Femur (tissue), 1 donor: Measurements from ENCODE around the gene UCP2.

Experiments
- DNase-seq: peaks from one replicate; pipeline ENCODE4 v3.0.0-alpha.2; 2017

UCP2 gene

GRCh38 chr11:74009675-74010305 is 27.1 kb upstream of the UCP2 start:
- no peak for DNase-seq

GRCh38 chr11:74009230-74009547 is 26.5 kb upstream of the UCP2 start:
- no peak for DNase-seq

DNA sequence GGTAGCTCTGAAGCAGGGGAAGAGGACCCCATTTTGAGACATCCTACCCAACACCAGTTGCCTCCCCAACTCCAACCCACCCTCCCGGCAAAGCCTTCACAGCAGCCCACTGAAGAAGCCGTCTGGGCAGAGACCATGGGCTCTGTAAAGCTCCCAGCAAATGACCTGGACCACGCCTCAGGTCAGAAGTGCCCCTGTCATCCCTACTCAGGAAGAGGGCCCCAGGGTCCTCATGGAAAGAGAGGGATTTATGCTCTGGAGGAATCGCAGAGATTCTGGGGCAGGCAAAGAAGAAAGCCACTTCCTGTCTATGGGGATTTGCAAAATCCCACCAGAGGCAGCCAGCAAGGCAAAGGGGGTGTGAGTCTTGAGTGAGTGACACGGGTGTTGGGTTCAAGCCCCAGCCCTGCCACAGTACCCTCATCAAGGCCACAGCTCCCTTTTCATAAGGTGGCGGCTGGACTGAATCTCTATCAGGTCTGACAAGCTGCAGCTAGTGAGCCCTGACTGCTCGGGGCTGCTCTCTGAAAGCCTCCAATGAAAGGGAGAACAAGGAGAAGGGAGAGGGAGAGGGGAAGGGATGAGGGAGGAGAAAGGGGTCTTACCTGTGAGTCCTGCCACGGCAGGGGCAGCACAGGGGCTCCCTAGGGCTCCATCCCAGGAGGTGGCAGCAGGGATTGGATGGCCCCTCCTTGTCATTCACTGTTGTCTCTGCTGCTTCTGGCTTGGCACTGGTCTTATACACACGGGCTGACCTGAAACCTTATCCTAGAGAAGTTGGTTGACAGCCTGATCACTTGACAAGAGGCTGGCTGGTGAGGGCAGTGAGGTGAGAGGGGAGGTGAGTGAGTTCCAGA is 26.0 kb upstream of the UCP2 start, which contains the start of gene UCP3:
Gene UCP3 (minus strand): TSS at position 713 of the 857 bp plus-strand sequence. CDS start 2,043 bp downstream, outside the sequence.
- no peak for DNase-seq

GRCh38 chr11:74007691-74008372 is 25.2 kb upstream of the UCP2 start:
- no peak for DNase-seq

GRCh38 chr11:74006743-74007304 is 24.2 kb upstream of the UCP2 start:
- no peak for DNase-seq

DNA sequence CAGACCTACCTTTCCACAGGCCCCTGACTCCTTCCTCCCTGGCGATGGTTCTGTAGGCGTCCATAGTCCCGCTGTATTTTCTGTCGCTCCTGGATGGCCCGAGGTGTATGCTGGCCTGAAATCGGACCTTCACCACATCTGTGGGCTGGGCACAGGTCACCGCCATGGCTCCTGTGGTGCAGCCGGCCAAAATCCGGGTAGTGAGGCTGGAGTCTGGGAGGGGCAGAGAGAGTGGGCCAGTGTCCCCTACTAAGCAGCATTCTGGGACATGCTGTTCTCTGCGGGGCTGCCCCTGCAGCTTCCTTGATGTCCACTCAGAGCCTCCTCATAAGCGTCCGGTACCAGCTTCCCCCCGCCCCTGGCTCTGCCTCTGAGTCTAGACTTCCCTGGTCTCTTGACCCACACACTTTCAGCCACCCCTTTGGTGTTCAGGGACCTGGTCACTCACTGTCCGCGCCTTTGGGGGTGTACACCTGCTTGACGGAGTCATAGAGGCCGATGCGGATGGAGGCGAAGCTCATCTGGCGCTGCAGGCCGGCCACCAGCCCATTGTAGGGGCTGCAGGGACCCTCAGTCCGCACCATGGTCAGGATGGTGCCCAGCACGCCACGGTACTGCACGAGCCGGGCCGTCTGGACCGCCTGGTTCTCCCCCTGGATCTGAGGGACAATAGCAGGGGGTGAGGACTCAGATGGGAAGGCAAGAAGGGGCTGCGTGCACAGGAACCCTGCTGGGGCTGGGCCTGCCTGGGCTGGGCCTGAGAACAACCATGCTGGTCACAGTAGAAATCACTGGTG is 23.3 kb upstream of the UCP2 start:
- DNase-seq = no peak

- no peak for DNase-seq
Measured at GRCh38 chr11:74004759-74005615, 22.3 kb upstream of the UCP2 start.

DNA sequence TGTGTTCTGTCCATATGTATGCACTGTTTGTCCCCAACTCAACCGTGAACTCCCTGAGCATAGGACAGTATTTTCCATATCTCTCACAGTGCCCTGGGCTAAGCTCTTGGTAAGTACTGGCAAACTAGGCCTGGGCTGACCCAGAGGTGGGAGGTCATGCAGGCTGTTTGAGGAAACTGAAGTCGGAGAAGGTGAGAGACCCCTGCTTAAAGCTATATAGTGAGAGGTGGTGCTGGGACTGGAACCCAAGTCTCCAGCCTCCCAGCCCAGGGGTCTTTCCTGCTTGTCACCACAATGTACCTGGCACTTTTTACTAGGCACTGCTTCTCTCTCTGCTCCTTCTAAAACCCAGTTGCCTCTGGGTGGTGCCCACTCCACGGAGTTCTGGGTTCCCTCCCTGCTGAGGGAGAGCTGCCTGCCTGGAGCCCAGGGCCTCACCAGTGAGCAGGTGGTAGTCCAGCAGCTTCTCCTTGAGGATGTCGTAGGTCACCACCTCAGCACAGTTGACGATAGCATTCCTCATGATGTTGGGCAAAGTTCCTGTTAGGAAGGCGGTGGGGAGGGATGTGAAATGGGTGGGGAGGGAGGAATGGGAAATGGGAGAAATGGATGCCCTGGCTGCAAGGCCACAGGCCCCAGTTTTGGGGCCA is 21.5 kb upstream of the UCP2 start:
- DNase-seq = no peak

DNA sequence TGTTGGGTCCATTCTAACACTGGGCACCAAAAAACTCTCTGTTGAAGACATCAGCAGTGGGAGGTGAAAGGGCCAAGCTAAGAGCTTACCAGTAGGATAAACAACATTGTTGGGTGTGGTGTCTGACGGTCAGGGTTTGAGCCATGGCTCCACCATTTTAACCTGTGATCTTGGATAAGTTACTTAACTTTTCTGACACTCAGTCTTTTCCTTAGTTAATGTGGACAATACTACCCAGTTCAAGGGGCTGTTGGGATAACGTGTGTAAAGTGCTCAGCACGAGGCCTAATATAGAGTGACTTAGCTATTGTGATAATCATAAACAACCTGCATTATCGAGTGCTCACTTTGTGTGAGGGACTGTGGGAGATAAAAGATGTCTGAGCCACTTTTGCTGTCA is 20.2 kb upstream of the UCP2 start:
- no peak for DNase-seq

DNA sequence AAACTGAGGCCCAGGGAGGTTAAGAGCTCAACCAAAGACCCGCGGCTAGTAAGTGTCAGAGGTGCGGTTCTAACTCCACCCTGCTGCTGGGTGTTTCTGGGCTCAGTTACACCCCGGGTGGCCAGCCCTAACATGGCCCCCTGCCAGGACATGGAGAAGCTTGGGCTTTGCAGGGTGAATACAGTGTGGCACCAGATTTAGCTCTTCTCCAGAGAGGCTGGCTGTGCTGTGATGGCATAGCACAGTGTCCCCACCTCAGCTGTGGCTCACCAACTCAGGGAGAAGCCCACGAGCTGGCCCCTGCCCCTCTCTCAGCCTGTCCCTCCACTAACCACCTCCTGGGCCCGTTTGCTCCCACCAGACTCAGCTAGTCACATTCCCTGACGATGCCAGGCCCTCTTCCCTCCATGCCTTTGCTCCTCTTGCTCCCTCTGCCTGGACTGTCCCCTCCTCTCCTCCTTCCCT is 19.2 kb upstream of the UCP2 start:
- DNase-seq = no peak

DNA sequence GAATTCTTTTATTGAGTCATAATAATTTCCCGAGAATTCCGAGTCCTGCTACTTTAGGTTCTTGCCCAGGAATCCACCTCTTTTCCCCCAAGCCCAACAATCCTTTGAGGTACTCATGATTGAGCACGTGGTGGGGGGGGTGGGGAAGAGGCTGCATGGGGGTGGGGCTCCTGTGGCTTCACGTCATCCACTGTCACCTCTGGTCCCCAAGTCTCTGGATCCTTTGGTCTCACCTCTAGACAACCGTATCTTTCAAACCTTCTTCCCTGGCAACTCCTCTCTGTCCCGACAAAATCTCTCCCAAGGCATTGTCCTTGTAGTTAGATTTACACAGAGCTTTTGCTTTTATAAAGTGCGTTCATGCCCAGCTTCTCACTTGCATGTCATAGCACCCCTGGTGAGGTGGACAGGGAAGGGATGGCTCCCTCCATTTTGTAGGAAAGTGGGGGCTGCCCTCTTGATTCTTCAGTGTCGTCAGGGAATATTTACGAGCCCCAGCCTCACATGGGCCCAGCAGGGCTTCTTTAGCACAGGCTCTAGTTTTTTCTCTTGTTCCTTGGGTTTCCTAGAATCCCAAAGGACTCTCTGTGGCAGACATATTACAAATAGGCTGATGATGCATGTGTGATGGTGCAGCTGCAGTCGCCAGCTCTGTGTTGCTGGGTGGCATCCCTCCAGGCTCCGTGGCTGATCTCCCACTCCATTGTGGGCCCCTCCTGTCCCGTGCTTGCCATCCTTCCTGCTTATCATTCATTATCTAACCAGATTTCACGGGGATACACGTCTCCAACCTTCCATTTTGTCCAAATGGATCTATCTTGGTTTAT is 17.9 kb upstream of the UCP2 start:
- no peak for DNase-seq

GRCh38 chr11:73999581-74000306 is 17.1 kb upstream of the UCP2 start:
- no peak for DNase-seq

DNA sequence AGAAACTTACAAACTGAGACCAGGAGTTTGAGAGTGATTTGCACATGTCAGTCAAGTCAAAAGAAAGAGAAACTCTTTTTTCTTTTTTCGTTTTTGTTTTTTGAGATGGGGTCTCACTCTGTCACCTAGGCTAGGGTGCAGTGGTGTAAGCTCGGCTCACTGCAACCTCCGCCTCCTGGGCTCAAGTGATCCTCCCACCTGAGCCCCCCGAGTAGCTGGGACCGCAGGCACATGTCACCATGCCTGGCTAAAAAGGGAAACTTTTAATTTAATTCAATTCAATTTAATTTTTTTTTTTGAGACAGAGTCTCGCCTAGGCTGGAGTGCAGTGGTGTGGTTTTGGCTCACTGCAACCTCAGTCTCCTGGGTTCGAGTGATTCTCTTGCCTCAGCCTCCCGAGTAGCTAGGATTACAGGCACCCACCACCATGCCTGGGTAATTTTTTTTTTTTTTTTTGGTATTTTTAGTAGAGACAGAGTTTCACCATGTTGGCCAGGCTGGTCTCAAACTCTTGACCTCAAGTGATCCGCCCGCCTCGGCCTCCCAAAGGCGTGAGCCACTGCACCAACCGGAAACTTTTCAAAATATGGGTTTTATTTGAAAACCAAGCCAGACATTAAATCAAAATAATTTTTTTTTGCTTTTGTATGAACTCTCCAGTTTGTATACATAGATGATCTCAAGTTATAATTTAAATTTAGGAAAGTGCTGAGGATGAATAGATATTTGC is 16.4 kb upstream of the UCP2 start:
- no peak for DNase-seq

GRCh38 chr11:73997120-73997770 is 14.6 kb upstream of the UCP2 start:
- DNase-seq = no peak

GRCh38 chr11:73996161-73996747 is 13.6 kb upstream of the UCP2 start:
- no peak for DNase-seq

DNA sequence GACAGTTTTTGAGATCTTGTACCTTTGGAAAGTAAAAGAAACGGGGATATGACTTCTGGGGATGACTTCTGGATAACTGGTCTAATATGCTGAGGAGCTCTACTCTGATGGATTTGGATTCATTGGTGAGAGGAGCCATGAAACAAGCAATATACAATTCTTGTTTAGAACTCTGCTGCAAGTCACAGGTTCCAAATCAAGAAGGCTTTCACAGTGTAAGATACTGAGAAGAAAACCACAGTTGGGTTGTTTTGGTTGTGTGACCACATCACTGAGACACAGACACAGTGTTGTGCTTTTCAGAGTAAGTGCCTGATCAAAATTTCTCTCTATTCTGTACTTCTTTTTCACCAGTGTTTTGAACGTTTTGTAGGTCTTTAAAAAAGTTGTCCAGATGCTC is 13.1 kb upstream of the UCP2 start:
- no peak for DNase-seq

- DNase-seq = no peak
Measured at GRCh38 chr11:73995247-73995646, 12.6 kb upstream of the UCP2 start.
